OCI-LY1 (cell line): ENCODE data around the gene MARS1.

Experiments used
- H2AFZ ChIP-seq: fragments of 200-600 bp; sonication (generic), shearing (Covaris generic); 2 replicates; pipeline ENCODE4 v1.6.0; 2014; ENCODE audit warnings: antibody characterized with exemption, mild to moderate bottlenecking, low read length
- H3F3A ChIP-seq: fragments of 200-600 bp; sonication (generic), shearing (Covaris generic); 2 replicates; pipeline ENCODE4 v1.6.0; 2014; ENCODE audit warnings: mild to moderate bottlenecking, antibody characterized with exemption, low read length, moderate library complexity; ENCODE audit not compliant: insufficient read depth
- H3K27ac ChIP-seq: fragments of 200-600 bp; sonication (generic); 2 replicates; pipeline ENCODE4 v1.5.1; 2014; ENCODE audit warnings: low read length, mixed run types, mild to moderate bottlenecking, low read depth; ENCODE audit not compliant: poor library complexity, severe bottlenecking
- H3K27me3 ChIP-seq: fragments of 200-600 bp; sonication (generic); 2 replicates; pipeline ENCODE4 v1.6.0; 2014; ENCODE audit warnings: antibody characterized with exemption, mild to moderate bottlenecking, low read length, moderate library complexity; ENCODE audit not compliant: insufficient read depth
- H3K36me3 ChIP-seq: fragments of 200-600 bp; sonication (generic); 2 replicates; pipeline ENCODE4 v1.6.1; 2014; ENCODE audit warnings: mild to moderate bottlenecking, antibody characterized with exemption, low read length, moderate library complexity, mixed read lengths; ENCODE audit not compliant: insufficient read depth
- H3K4me1 ChIP-seq: fragments of 200-600 bp; sonication (generic); 2 replicates; pipeline ENCODE4 v1.5.1; 2014; ENCODE audit warnings: mild to moderate bottlenecking, low read length, moderate library complexity; ENCODE audit not compliant: insufficient read depth, severe bottlenecking
- H3K4me2 ChIP-seq: fragments of 200-600 bp; sonication (generic), shearing (Covaris generic); 2 replicates; pipeline ENCODE4 v1.6.1; 2014; ENCODE audit warnings: low read length
- H3K4me3 ChIP-seq: fragments of 200-600 bp; sonication (generic); 2 replicates; pipeline ENCODE4 v1.5.1; 2014; ENCODE audit warnings: low read length, low read depth, mild to moderate bottlenecking, mixed read lengths; ENCODE audit not compliant: poor library complexity, severe bottlenecking
- H3K79me2 ChIP-seq: fragments of 200-600 bp; shearing (Covaris generic); 2 replicates; pipeline ENCODE4 v1.6.1; 2016; ENCODE audit warnings: mixed run types, low read length, mixed read lengths; ENCODE audit not compliant: insufficient read depth
- H3K9ac ChIP-seq: fragments of 200-600 bp; sonication (generic), shearing (Covaris generic); 2 replicates; pipeline ENCODE4 v1.6.1; 2014; ENCODE audit warnings: mild to moderate bottlenecking, low read length, mixed read lengths
- H3K9me2 ChIP-seq: fragments of 200-600 bp; sonication (generic), shearing (Covaris generic); 2 replicates; pipeline ENCODE4 v1.6.1; 2014; ENCODE audit warnings: low read depth, mild to moderate bottlenecking, low read length, mixed read lengths
- H3K9me3 ChIP-seq: fragments of 200-600 bp; shearing (Covaris generic); 2 replicates; pipeline ENCODE4 v1.6.1; 2014; ENCODE audit warnings: low read length, mixed read lengths
- H4K20me1 ChIP-seq: fragments of 200-600 bp; sonication (generic), shearing (Covaris generic); 2 replicates; pipeline ENCODE4 v1.6.0; 2016; ENCODE audit warnings: mild to moderate bottlenecking, low read length; ENCODE audit not compliant: insufficient read depth
- CTCF ChIP-seq: fragments of 200-600 bp; sonication (generic), shearing (Covaris generic); IDR thresholded peaks from 2 replicates; pipeline ENCODE4 v1.5.1; 2017; ENCODE audit warnings: mild to moderate bottlenecking, antibody characterized with exemption, low read length, moderate library complexity, mixed read lengths
- EZH2 ChIP-seq: fragments of 200-600 bp; sonication (generic), shearing (Covaris generic); IDR thresholded peaks from 2 replicates; pipeline ENCODE4 v1.8.0; 2017; ENCODE audit warnings: borderline replicate concordance, mixed run types, mild to moderate bottlenecking, antibody characterized with exemption, low read length, moderate library complexity, mixed read lengths

MARS1 gene

GRCh38 chr12:57552835-57553313, 65.0 kb downstream of the MARS1 start:
- H3K36me3 ChIP-seq = no peaks in the 10 kb centered on the region
- no peaks in the 10 kb centered on the region for H3F3A ChIP-seq
- peaks cover 18% of the 10 kb centered on the region for H3K4me1 ChIP-seq
- H3K27ac ChIP-seq = no peak overlapping the region
- H3K79me2 ChIP-seq = no peaks in the 10 kb centered on the region
- no peak overlapping the region for H2AFZ ChIP-seq
- no peaks in the 10 kb centered on the region for H4K20me1 ChIP-seq
- no peak for TF ChIP-seq CTCF
- no peak for TF ChIP-seq EZH2
- H3K4me3 ChIP-seq = no peak overlapping the region
- H3K4me2 ChIP-seq = no peak overlapping the region
- no peak overlapping the region for H3K9ac ChIP-seq
- H3K9me3 ChIP-seq = no peaks in the 10 kb centered on the region
- H3K9me2 ChIP-seq = no peaks in the 10 kb centered on the region
- no peaks in the 10 kb centered on the region for H3K27me3 ChIP-seq

GRCh38 chr12:57553343-57554202, 65.7 kb downstream of the MARS1 start:
- Histone ChIP-seq H3K36me3 (no peaks in the 10 kb centered on the region), H3K9me3 (no peaks in the 10 kb centered on the region), H3K4me3 (no peak overlapping the region), H3F3A (no peaks in the 10 kb centered on the region), H3K27me3 (no peaks in the 10 kb centered on the region), H4K20me1 (no peaks in the 10 kb centered on the region), H2AFZ (no peak overlapping the region), H3K9ac (no peak overlapping the region), H3K79me2 (no peaks in the 10 kb centered on the region), H3K9me2 (no peaks in the 10 kb centered on the region), H3K4me1 (peaks cover 18% of the 10 kb centered on the region), H3K27ac (no peak overlapping the region), H3K4me2 (no peak overlapping the region)
- TF ChIP-seq EZH2 (no peak), CTCF (no peak)

GRCh38 chr12:57554453-57554852, 66.6 kb downstream of the MARS1 start:
- H3K79me2 ChIP-seq = no peaks in the 10 kb centered on the region
- no peak for TF ChIP-seq EZH2
- TF ChIP-seq CTCF = no peak

More at GRCh38 chr12:57554453-57554852, 66.6 kb downstream of the MARS1 start:
- Histone ChIP-seq H3K9ac (no peak overlapping the region), H3K27ac (no peak overlapping the region), H3K27me3 (no peaks in the 10 kb centered on the region), H3K4me3 (no peak overlapping the region), H3K36me3 (no peaks in the 10 kb centered on the region), H3K4me2 (no peak overlapping the region), H3K9me2 (no peaks in the 10 kb centered on the region), H3K9me3 (no peaks in the 10 kb centered on the region), H3K4me1 (peaks cover 9% of the 10 kb centered on the region), H2AFZ (no peak overlapping the region), H3F3A (no peaks in the 10 kb centered on the region), H4K20me1 (no peaks in the 10 kb centered on the region)
